HFF-Myc (cell line): Measurements from ENCODE around the gene EPB41.
A peak's percentile ranks its signal among the peaks of the same experiment; 100 is the strongest.

Source experiments
- DNase-seq: peaks from one replicate; pipeline ENCODE4 v3.0.0-alpha.2; 2011; ENCODE audit warnings: low read depth; ENCODE audit errors: extremely low read depth
- H3K4me3 ChIP-seq: replicated peaks from 2 replicates; pipeline ENCODE4 v1.5.1; 2011; ENCODE audit warnings: low read depth, mild to moderate bottlenecking, control low read depth, low read length
- CTCF ChIP-seq: IDR thresholded peaks from 2 replicates; pipeline ENCODE4 v1.5.1; 2012; ENCODE audit warnings: mild to moderate bottlenecking, low read depth, low read length, control low read depth; ENCODE audit errors: missing control alignments

EPB41 gene

GRCh38 chr1:29121516-29121935, 207.2 kb downstream of the EPB41 start:
- DNase-seq = no peak
- no peak for TF ChIP-seq CTCF
- peak overlapping the region; percentile 35 for H3K4me3 ChIP-seq

GRCh38 chr1:29121936-29122681, 207.7 kb downstream of the EPB41 start:
- no peak for TF ChIP-seq CTCF
- H3K4me3 ChIP-seq = peak overlapping the region; percentile 35
- no peak for DNase-seq

- DNase-seq = no peak
- TF ChIP-seq CTCF = no peak
- H3K4me3 ChIP-seq = peak overlapping the region; percentile 35
These were observed 208.3 kb downstream of the EPB41 start for GRCh38 chr1:29122682-29123052.

- peak overlapping the region; percentile 35 for H3K4me3 ChIP-seq
- no peak for DNase-seq
These were observed 208.9 kb downstream of the EPB41 start for GRCh38 chr1:29123053-29123886.

GRCh38 chr1:29123887-29124365, 209.6 kb downstream of the EPB41 start, which contains the start of gene TMEM200B:
Gene TMEM200B, minus strand, starts transcription at chr1:29123903. Its CDS starts 2,075 bp downstream, at chr1:29121828.
- no peak for DNase-seq
- no peak for TF ChIP-seq CTCF
- H3K4me3 ChIP-seq = peak within 1 kb of the TSS; percentile 50

More at GRCh38 chr1:29123053-29123886, 208.9 kb downstream of the EPB41 start:
- no peak for TF ChIP-seq CTCF

GRCh38 chr1:29124366-29125236, 210.2 kb downstream of the EPB41 start:
- no peak for DNase-seq
- peak overlapping the region; percentile 50 for H3K4me3 ChIP-seq

More at GRCh38 chr1:29124366-29125236, 210.2 kb downstream of the EPB41 start:
- peak; percentile 57 for TF ChIP-seq CTCF
